Activated naive CD8-positive, alpha-beta T cell (primary cell): ENCODE measurements around the gene TRIM44.
A peak's percentile ranks its signal among the peaks of the same experiment; 100 is the strongest.
"Not testable (repeated sequence)": the region's sequence is repeated elsewhere in the genome, so short reads cannot be mapped to it uniquely, and the experiment has no call there.

Experiments
- H3K27ac Mint-ChIP-seq: one replicate; pipeline ENCODE4 v1.8.0; 2021; ENCODE audit warnings: mixed read lengths
- H3K27me3 Mint-ChIP-seq: one replicate; pipeline ENCODE4 v1.8.0; 2021; ENCODE audit warnings: mixed read lengths
- H3K36me3 Mint-ChIP-seq: one replicate; pipeline ENCODE4 v1.8.0; 2021; ENCODE audit warnings: mixed read lengths
- H3K4me1 Mint-ChIP-seq: one replicate; pipeline ENCODE4 v1.8.0; 2021; ENCODE audit warnings: low read depth, mixed read lengths
- H3K4me3 Mint-ChIP-seq: one replicate; pipeline ENCODE4 v1.8.0; 2021; ENCODE audit warnings: mild to moderate bottlenecking, mixed read lengths
- H3K9me3 Mint-ChIP-seq: one replicate; pipeline ENCODE4 v1.8.0; 2021; ENCODE audit warnings: low read depth, mixed read lengths

The TRIM44 gene

DNA sequence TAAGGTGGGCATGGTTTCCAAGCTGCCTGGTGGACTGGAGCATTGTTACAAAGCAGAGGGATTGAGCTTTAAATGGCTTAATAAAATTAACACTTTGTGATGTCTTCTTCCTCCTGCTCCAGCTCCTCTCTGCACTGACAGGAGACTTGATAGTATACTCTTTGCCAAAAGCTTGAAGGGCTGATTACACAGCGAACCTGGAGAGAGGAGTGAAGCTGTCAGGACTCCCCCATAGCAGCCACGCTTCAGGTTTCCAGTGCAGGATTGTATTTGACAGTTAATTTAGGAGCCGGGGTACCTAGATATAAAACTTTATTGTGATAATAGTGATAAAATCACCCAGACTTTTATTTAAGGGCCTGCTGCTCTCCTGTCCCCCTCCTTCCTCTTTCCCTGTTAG lies 50.0 kb downstream of the TRIM44 start:
- no peak overlapping the region for H3K27ac Mint-ChIP-seq
- H3K4me1 Mint-ChIP-seq, result peaks cover 32% of the 10 kb centered on the region
- no peaks in the 10 kb centered on the region for H3K27me3 Mint-ChIP-seq
- H3K4me3 Mint-ChIP-seq, result no peak overlapping the region
- peaks cover 9% of the 10 kb centered on the region for H3K36me3 Mint-ChIP-seq
- peaks cover 8% of the 10 kb centered on the region for H3K9me3 Mint-ChIP-seq

DNA sequence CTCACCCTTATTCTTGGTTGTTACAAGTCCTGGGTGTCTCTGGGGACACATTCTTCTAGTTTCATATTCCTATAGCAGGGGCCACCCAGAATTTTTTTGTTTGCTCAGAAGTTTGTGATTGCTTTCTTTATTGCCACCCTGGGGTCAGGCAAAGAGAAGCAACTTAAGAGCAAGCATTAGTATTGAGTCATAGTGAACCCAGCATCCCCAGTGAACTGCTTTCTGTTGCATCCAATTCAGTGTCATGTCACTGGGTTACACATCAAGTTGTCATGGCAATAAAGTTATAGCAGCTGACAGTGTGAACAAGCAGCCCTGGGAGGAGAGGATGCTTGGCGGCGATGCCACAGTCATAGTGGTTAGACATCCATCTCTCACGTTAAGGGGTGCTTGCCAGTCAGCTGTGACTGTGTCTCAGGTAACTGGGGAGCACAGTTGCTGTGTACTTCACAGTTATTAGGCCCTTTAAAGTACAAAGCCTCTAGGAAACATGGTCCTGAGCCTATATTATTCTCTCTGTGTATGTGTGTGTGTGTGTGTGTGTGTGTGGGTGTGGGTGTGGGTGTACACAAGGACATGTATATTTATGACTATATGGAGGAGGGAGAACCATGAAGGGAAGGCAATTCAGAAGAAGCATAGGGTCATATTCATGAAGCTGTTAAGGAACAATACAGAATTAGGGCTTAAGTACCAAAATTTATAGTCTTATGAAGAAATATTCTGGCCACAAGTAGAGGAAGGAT lies 52.5 kb downstream of the TRIM44 start:
- Mint-ChIP-seq H3K9me3 (peaks cover 8% of the 10 kb centered on the region), H3K36me3 (peaks cover 9% of the 10 kb centered on the region), H3K27me3 (no peaks in the 10 kb centered on the region), H3K27ac (no peak overlapping the region), H3K4me1 (peaks cover 41% of the 10 kb centered on the region), H3K4me3 (no peak overlapping the region)

DNA sequence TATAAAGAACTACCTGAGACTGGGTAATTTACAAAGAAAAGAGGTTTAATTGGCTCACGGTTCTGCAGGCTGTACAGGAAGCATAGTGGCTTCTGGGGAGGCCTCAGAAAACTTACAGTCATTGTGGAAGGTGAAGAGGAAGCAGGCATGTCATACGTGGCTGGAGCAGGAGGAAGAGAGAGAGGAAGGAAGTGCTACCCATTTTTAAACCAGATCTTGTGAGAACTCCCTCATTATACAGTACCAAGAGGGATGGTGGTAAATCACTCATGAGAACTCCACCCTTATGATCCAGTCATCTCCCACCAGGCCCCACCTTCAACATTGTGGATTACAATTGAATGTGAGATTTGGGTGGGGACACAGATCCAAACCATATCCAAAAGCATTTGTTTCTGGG lies 53.1 kb downstream of the TRIM44 start:
- Mint-ChIP-seq H3K4me1 (peaks cover 47% of the 10 kb centered on the region), H3K4me3 (peak overlapping the region; percentile 18), H3K27ac (peak overlapping the region; percentile 8)
- not testable (repeated sequence) for H3K27me3 Mint-ChIP-seq, H3K36me3 Mint-ChIP-seq, H3K9me3 Mint-ChIP-seq

DNA sequence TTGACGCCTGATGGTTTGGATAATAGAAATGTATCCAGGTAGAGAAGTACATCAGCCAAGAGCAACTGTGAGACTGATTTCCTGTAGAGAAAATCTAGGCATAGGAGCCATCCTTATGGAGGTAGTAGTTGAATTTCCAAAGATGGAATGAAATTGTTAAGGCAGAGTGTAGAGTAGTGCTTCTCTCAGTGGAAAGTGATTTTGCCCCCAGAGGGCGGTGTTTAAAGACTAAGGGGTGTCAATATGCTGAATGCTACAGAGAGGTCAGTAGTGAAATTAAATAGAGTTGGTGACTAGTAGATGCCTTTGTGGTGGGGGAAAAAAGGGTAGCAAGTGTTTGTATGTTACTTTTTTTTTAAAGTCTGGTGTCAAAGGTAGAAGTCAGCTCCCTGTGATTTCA lies 54.5 kb downstream of the TRIM44 start:
- Mint-ChIP-seq H3K27me3 (no peaks in the 10 kb centered on the region), H3K36me3 (peaks cover 14% of the 10 kb centered on the region), H3K27ac (peak overlapping the region; percentile 7), H3K9me3 (peaks cover 8% of the 10 kb centered on the region), H3K4me3 (no peak overlapping the region), H3K4me1 (peaks cover 56% of the 10 kb centered on the region)

DNA sequence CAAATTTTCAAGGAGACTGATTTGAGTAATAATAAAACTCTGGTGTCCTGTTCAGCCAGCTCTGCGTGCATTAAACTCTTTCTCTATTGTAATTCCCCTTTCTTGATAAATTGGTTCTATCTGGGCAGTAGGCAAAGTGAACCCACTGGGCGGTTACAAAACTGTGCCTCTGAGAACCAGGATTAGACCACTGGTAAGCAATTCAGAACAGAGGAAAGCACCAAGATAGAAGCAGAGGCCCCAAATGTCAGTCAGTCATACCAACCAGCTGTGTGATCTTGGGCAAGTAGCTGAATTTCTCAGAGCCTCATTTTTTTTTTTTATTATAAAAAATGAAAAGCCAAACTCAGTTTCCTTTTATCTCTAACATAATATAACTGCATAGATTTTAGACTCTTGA lies 54.9 kb downstream of the TRIM44 start:
- Mint-ChIP-seq H3K27me3 (no peaks in the 10 kb centered on the region), H3K27ac (no peak overlapping the region), H3K4me3 (no peak overlapping the region), H3K9me3 (peaks cover 8% of the 10 kb centered on the region), H3K36me3 (peaks cover 14% of the 10 kb centered on the region), H3K4me1 (peaks cover 55% of the 10 kb centered on the region)

DNA sequence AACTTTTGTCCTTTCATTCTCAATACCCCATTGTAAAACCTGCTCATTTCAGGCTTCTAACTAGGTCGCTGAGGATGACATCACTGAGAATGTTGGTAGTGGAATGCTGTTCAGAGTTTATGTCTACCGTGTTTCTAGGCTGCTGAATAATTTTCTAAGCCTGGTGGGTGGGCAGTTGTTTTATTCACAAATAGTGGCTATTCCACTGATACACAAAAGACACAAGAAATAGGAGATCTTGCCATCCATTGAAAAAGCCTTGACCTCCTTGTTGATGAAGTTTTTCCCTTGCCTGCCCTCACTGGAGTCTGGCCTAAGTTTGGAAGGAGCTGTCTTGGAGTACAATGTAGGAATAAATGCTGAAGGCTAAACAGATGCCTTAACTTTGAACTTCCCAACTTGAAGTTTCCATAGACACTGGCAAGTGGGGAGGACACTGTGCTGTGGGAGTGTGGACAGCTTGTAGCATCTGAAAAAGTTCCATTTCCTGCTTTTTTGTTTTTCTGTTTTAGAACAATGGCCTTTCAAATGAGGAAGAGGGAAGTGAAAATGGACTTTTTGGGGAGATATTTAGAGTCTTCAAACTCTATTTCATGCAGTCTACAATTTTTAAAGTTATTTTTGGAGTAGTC lies 59.2 kb downstream of the TRIM44 start:
- H3K36me3 Mint-ChIP-seq, result peaks cover 18% of the 10 kb centered on the region
- peaks cover 44% of the 10 kb centered on the region for H3K4me1 Mint-ChIP-seq
- H3K27me3 Mint-ChIP-seq, result no peaks in the 10 kb centered on the region
- peak overlapping the region; percentile 34 for H3K27ac Mint-ChIP-seq
- H3K9me3 Mint-ChIP-seq, result peaks cover 6% of the 10 kb centered on the region
- H3K4me3 Mint-ChIP-seq, result no peak overlapping the region

DNA sequence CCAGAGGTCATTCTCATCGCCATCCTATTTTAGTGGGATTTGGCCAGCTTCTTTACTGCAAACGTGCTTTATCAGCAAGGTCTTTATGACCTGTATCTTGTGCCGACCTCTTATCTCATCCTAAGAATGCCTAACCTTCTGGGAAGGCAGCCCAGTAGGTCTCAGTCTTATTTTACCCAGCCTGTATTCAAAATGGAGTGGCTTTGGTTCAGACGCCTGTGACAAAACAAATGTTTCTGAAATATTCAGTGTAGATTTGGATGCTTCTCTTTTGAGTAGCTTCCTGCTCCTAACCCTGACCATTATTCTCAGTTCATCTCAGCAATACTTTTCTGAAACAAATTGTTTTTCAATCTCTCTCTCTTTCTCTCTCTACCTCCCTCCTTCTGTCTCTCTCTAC lies 60.1 kb downstream of the TRIM44 start:
- peaks cover 38% of the 10 kb centered on the region for H3K4me1 Mint-ChIP-seq
- H3K4me3 Mint-ChIP-seq, result no peak overlapping the region
- no peaks in the 10 kb centered on the region for H3K27me3 Mint-ChIP-seq
- H3K9me3 Mint-ChIP-seq, result peaks cover 6% of the 10 kb centered on the region
- H3K27ac Mint-ChIP-seq, result no peak overlapping the region
- peaks cover 23% of the 10 kb centered on the region for H3K36me3 Mint-ChIP-seq

DNA sequence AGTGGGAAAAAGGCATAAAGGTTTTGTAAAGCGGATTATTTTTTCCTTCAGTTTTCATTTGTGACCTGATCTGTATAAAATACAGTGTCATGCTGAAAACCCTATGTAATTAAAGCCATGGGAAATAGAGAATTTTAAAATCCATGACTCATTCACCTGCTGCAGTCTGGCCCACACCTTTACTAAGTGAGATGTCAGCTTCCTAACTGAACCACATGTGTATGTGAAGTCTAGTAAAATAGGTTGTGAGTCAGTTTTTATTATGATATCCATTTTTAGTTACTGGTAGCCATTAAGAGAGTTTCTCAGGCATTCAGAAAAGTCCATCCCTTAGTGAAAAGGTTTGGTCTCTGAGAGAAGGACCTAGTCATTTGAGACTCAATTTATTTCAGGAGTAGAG lies 60.9 kb downstream of the TRIM44 start:
- Mint-ChIP-seq H3K27me3 (no peaks in the 10 kb centered on the region), H3K36me3 (peaks cover 28% of the 10 kb centered on the region), H3K9me3 (peaks cover 6% of the 10 kb centered on the region), H3K4me1 (peaks cover 35% of the 10 kb centered on the region), H3K27ac (no peak overlapping the region), H3K4me3 (no peak overlapping the region)

DNA sequence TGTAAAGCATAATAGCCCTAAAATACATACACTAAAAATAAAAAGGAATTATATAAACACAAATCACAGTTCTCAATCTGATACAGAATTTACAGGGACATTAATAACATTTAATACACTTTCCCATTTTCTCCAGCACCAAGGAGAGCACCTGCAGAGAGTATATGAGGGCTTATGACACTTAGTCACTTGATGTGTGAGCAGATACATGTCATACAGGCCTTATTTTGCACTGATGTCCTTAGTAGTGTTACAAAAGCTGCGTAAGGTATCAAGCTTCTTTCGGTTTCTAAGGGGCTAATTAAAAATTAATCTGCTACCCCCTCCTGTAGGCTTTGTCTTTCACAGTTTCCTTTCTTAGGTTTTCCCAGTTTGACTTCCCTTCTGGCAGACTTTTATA lies 61.3 kb downstream of the TRIM44 start:
- Mint-ChIP-seq H3K4me3 (no peak overlapping the region), H3K27ac (no peak overlapping the region), H3K36me3 (peaks cover 32% of the 10 kb centered on the region), H3K4me1 (peaks cover 35% of the 10 kb centered on the region), H3K27me3 (no peaks in the 10 kb centered on the region), H3K9me3 (peaks cover 6% of the 10 kb centered on the region)

DNA sequence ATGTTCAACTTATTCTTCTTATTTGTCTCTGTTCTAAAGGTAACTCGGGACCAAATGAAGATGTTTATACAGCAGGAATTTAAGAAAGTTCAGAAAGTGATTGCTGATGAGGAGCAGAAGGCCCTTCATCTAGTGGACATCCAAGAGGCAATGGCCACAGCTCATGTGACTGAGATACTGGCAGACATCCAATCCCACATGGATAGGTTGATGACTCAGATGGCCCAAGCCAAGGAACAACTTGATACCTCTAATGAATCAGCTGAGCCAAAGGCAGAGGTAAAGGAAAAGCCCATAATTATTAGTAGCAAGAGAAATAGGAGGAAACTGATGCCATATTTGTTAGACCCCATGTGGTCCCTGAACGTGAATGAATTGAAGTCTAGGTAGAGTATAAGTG lies 63.3 kb downstream of the TRIM44 start:
- Mint-ChIP-seq H3K27me3 (no peaks in the 10 kb centered on the region), H3K4me1 (peaks cover 22% of the 10 kb centered on the region), H3K9me3 (peaks cover 14% of the 10 kb centered on the region), H3K27ac (no peak overlapping the region), H3K36me3 (peaks cover 46% of the 10 kb centered on the region), H3K4me3 (no peak overlapping the region)

DNA sequence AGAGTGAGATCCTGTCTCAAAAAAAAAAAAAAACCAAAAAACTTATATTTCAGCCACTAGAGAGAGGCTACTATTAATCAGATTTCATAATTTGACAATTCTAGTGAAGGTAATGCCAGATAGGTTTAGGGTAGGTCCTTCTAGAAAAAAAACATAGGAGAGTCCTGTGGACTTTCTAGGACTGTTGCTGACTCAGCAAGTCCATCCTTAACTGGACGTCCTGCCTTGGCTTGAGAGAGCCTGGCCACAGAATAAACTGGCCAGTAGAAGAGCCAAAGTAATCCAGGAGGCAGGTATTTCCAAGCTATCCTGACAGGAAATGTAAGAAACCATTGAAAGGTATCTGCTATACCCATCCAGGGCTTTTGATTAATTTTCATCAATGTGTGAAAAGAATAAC lies 64.6 kb downstream of the TRIM44 start:
- H3K27me3 Mint-ChIP-seq, result no peaks in the 10 kb centered on the region
- no peak overlapping the region for H3K27ac Mint-ChIP-seq
- H3K4me1 Mint-ChIP-seq, result peaks cover 13% of the 10 kb centered on the region
- peaks cover 43% of the 10 kb centered on the region for H3K36me3 Mint-ChIP-seq
- no peak overlapping the region for H3K4me3 Mint-ChIP-seq
- peaks cover 14% of the 10 kb centered on the region for H3K9me3 Mint-ChIP-seq

DNA sequence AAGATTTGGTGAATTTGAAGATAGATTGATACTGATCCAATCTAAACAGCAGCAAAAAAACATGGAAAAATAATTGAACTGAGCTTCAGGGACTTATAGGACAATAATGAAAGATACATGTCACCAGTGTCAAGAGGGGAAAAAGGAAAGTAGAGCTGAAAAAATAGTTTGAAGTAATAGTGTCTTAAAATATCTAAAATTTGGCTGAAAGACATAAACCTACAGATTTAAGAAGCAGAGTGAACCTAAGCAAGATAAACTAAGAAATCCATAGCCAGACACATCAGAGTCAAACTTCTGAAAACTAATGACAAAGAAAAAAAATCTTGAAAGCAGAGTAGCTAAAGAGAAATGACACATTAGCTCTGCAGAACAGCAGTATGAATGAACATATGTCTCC lies 67.7 kb downstream of the TRIM44 start:
- H3K4me3 Mint-ChIP-seq, result no peak overlapping the region
- peaks cover 56% of the 10 kb centered on the region for H3K36me3 Mint-ChIP-seq
- peaks cover 14% of the 10 kb centered on the region for H3K9me3 Mint-ChIP-seq
- peaks cover 23% of the 10 kb centered on the region for H3K4me1 Mint-ChIP-seq
- H3K27me3 Mint-ChIP-seq, result no peaks in the 10 kb centered on the region
- H3K27ac Mint-ChIP-seq, result no peak overlapping the region

DNA sequence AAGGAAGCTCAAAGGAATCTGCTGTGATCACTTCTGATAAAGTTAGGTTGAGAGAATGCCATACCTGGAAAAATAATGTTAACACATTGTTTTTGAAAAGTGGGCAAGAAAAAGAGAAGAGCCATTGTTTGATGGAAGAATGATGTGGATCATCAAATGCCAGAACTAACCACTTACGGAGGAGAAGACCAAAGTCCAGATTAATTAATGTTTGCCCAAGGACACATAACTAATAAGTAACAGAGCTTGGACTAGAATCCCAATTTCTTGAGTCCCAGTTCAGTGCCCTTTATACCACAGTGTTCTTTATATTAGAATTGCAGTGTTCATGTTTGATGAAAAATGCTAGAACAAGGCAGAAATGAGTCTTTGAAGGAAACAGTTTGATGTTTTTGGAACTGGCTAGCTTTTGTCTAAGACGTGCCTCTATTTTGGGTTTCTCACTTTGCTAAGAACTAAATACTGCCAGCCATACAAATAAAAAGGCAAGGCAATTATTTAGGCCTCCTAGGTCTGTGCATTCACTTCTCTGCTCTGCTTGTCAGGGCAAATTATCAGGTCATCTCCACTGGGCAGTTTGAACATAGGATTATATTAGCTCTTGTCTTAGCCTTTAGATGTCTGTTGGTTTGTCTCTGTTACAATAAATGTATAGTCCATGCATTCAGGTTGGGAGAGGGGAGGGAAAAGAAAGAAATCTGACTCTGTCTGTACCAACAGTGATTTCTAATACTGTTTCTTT lies 72.3 kb downstream of the TRIM44 start:
- H3K36me3 Mint-ChIP-seq, result peaks cover 46% of the 10 kb centered on the region

DNA sequence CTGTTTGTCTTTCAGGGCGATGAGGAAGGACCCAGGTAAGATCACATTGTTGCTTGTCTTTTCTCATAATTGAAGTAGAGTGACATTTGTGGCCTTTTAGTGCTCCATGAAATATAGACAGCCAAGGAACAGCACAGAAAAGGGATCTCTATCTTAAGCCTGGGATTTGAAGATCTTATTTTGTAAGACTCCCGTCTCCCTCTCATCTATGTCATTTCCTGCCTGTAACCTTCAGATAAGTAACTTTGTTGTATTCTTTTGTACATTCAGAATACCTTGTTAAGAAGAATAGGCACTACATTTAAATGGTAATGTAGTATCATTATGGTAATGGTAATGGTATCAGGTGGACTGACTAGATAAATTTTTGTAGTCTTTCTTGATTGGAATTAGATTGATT lies 72.8 kb downstream of the TRIM44 start:
- H3K36me3 Mint-ChIP-seq, result peaks cover 41% of the 10 kb centered on the region
- H3K4me1 Mint-ChIP-seq, result peaks cover 52% of the 10 kb centered on the region
- H3K9me3 Mint-ChIP-seq, result no peaks in the 10 kb centered on the region
- no peaks in the 10 kb centered on the region for H3K27me3 Mint-ChIP-seq
- H3K27ac Mint-ChIP-seq, result no peak overlapping the region
- no peak overlapping the region for H3K4me3 Mint-ChIP-seq

More for the DNA sequence above, 72.3 kb downstream of the TRIM44 start:
- Mint-ChIP-seq H3K27ac (no peak overlapping the region), H3K27me3 (no peaks in the 10 kb centered on the region), H3K4me1 (peaks cover 48% of the 10 kb centered on the region), H3K4me3 (no peak overlapping the region), H3K9me3 (peaks cover 4% of the 10 kb centered on the region)

DNA sequence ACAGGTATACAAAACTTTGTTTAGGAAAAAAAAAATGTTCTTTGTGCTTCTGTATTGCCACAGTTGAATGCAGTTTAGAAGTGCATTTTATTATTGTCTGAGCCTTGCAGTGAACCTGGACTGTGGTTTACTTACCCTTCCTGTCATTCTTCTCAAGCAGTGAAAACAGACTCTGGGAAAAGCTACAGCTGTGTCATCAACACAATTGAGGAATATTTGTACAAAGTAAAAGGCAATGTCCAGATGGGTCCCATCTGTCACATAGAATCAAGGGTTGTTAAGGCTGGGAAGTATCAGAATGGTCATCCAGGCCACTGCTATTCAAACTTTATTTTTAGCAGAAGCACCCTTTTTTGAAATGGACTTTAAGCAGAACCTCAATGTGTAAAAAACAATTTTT lies 73.3 kb downstream of the TRIM44 start:
- Mint-ChIP-seq H3K9me3 (no peaks in the 10 kb centered on the region), H3K27me3 (no peaks in the 10 kb centered on the region), H3K4me1 (peaks cover 57% of the 10 kb centered on the region), H3K36me3 (peaks cover 42% of the 10 kb centered on the region), H3K4me3 (no peak overlapping the region), H3K27ac (no peak overlapping the region)
